HG02852 (cell line): ENCODE data around the gene HS3ST5.
"Not testable (repeated sequence)": the region's sequence is repeated elsewhere in the genome, so short reads cannot be mapped to it uniquely, and the experiment has no call there.

Experiments
- ATAC-seq: cut with Tn5 transposase; IDR thresholded peaks from one replicate; pipeline ENCODE4 v1.9.1; 2021; ENCODE audit warnings: mild to moderate bottlenecking, moderate library complexity; ENCODE audit not compliant: unreplicated experiment

HS3ST5 gene

DNA sequence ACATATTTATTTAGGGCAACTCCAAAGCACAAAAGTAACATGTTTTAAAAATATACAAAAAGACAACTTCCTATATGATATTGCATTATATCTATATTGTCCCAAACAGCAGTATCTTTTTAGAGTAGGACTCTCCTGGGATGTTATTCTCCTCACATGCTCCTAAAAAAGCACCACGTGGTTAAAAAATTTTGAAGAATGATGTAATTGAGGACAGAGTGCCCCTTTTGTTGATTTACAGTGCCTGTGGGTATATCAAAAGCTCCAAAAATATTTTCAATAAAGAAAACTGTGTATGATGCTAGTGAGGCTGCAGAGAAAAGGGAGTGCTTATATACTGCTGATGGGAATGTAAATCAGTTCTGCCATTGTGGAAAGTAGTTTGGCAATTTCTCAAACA lies 241.6 kb downstream of the HS3ST5 start:
- no peak for ATAC-seq

DNA sequence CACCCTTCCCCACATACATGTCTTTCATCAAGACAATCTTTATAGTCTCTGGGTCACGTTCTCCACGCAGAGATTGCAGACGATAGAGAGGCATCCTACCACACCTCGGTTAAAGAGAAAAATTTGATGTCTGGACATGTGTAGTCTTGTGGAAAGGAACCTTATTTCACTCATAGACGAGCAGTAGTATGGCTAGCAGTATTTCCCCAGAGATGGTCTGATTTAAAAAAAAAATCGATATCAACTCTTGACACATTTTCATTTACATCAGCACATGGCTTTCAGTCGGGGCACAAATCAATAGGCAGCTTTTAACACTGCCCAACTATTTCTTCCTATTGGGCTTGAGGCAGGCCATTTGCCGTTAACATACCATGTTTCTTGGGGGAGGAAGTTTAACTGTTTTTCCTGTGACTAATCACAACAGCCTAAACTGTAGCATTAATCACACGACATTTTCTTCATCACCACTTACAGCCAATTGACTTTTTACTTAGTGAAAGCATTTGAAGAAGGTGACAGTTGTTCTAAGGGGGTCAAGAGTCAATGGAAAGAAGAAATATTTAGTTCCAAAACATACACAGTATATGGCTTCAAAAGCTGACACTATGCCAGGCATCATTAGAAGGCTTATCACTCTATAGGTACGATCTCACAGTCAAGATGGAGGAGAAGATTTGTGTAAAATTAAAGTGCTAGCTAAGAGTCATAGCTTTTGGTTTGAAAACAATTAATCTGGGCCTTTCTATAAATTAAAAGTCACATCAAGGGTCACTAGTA lies 242.4 kb downstream of the HS3ST5 start:
- ATAC-seq, result no peak

DNA sequence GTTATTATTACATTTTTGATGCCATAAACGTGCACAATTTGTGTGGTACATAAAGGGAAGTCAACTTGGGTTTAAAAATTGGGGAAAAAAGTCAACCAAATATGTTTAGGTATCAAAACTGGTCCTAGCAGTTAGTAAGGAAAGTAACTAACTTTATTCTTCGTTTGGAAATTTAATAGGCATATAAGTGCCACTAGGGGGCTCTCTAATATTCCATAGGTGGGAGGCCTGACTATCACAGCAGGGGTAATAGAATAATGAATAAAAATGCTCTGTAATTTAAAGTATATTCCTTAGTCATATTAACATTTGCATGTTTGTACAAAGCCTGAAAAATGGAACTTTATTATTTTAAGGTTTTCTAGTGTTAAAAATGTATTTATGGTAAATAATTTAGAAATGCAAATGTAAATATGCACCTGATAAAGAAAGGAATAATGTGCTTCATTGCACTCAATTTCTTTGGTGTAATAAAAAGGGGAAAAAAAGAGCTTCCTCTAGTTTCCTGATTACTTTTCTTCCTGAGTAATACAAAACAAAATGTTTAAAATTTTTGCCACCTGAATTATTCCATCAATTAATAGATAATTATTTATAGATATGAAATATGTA lies 246.2 kb downstream of the HS3ST5 start:
- peak; percentile 60 for ATAC-seq

DNA sequence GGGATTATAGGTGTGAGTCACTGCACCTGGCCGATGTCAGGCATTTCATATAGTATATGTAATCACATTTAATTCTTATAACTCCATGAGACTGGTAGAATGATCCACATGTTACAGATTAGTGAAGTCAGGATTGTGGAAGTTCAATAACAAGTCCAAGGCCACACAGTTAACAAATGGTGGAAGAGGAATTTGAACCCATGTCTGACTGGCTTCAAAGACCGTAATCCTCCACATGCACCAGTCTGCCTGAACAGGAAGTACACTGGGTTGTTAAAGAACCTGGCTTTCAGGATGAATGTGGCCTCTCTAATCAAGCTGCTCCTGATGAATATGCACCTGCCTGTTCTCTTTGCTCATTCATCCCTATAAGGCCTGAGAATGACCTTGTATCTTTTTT lies 249.9 kb downstream of the HS3ST5 start:
- ATAC-seq, result no peak

DNA sequence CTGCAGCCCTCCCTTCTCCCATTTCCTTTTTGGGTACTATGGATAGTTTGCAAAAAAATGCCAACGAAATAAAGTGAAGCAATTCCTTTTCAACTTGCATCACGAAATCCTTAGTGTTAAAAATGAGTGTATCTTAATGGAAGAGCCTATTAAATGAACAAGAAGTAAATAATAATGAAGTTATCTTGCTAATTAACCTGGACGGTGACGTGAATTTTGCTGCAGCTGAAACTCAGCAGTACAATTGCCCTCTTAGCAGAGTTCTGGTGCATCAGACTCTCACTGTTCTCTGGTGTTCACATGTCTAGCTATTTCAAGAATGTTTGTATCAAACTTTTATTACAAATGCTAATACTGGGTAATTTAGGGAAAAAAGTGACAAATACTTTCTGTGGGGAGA lies 252.2 kb downstream of the HS3ST5 start:
- ATAC-seq, result no peak

DNA sequence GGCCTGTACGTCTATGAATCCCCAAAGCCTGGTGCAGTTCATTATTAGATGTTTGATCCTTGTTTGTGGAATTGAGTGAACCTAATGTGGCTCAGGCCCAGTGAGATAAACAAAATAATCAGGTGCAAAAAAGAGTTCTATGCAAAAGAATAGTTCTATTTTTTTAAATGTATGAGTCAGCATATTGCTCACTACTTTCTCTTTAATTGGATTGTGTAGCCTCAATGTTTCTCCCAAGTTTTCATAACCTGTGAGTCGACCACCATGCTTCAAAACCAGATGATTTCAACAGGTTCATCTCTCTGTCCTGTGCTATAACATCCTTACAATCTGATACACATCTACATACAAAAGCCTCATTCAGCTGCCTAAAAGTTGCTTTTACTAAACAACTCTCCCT lies 255.3 kb downstream of the HS3ST5 start:
- ATAC-seq, result no peak

DNA sequence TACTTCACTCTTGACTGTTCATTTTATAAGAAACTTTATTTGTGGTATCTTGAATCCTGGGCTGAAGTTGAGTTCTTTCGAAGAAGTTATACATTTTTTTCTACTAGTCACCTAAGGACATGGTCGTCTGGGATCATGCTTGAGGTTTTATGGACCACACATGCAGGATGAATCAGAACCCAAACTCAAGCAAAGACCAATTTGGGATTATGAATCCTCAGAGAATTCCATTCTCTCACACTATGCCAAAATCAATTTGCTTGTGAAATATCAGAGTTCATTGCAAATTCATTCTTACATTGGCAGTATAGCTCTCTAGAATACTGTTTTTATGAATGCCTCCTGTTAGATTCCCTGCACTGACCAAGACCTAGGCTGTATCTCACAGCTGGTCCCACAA lies 257.6 kb downstream of the HS3ST5 start:
- ATAC-seq, result no peak

DNA sequence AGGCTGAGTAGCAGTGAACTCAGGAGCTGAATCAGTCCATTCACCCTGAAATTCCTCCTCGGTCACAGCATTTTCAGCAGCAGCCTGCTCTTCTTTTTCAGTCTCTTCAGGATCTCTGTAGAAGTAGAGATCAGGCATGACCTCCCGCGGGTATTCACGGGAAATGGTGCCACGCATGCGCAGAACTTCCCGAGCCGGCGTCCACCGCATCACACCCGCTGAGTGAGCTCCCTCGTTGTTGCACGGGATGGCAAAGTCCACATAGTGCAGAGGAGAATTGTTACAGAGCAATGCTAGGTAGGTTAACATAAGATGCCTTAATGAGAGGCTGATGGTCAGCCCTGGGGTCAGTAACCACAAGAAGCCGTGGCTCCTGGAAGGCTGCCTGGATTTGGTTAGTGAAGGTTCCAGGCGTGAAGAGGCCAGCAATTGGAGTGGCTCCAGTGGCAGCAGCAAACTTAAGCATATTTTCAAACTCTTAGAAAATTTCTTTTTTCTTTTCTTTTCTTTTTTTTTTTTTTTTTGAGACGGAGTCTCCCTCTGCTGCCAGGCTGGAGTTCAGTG lies 258.4 kb downstream of the HS3ST5 start:
- no peak for ATAC-seq

DNA sequence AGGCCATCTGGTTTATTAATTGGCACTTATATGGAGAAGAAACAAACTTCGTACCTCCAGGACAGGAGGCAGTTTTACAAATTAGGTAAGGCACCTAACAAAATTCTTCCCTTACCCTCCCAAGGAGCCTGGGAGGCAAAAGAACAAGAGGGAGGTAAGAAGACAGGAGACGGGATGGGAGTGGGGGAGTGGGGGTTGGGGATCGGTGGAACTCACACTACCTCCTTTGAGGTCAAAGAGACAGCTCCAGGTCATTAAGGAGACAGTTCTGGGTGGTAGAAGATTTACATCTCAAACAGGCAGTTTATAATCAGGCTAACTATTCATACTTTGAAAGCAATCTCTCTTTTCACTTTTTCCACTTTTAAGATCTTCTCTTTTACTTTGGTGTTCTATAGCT lies 259.6 kb downstream of the HS3ST5 start:
- no peak for ATAC-seq

DNA sequence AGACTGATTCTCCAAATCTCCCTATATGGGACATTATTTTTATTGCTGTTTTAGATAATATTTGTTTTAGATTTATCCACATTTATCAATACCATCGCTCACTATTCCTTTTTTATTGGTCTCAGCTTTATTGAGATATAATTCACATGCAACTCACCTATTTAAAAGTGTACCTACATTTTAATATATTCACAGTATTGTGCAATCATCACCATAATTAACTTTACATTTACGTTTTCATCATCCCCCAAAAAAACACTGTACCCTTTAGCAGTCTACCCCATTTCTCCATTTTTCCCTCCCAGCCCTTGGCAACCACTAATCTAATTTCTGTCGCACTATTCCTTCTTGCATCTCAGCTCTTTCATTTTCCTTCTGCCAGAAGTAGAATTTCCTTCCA lies 261.1 kb downstream of the HS3ST5 start:
- ATAC-seq, result no peak

DNA sequence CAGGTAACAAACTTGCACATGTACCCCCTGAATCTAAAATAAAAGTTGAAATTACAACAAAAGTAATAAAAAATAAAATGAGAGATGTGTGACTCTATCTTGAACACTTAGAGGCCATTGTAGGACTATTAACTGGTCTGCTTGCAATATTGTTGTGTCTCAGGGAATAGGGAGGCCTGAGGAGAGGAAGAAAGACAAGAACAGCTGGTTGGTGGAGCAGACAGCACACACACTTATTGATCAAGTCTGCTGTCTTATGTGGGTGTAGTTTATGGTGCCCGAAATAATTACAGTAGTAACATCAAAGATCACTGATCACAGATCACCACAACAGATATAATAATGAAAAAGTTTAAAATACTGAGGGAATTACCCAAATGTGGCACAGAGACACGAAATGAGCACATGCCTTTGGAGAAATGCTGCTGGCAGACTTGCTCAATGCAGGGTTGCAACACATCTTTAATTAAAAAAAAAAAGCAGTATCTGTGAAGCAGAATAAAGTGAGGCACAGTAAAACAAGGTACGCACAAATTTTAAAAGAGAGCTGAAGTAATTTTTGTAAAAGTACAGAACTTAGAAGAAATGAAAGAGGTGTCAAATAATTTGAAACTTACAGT lies 261.8 kb downstream of the HS3ST5 start:
- ATAC-seq, result no peak

DNA sequence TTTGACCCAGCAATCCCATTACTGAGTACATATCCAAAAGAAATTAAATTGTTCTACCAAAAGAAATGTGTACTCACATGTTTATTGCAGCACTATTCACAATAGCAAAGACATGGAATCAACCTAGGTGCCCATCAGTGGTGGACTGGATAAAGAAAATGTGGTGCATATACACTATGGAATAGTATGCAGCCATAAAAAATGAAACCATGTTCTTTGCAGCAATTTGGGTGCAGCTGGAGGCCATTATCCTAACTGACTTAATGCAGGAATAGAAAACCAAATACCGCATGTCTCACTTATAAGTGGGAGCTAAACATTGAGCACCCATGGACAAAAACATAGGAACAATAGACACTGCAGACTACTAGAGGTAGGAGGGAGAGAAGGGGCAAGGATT lies 262.4 kb downstream of the HS3ST5 start:
- ATAC-seq, result not testable (repeated sequence)

DNA sequence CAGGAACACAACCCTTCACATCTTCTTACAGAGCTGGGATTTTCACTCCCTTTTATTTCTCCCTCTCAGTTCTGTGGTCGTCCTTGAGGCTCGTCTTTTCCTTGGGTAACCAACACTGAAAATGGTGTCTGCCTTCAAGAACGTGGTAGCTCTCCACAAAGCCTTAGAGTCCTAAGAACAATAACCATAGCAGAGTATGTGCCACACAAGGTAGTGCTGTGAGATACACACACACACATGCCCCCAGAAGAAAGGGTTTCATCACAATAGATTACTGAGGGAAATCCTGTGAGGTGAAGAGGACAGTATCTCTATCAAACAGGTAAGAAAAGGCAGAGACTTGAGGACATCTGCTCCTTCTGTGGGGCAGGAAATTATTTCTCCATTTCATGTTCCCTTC lies 267.0 kb downstream of the HS3ST5 start:
- no peak for ATAC-seq

DNA sequence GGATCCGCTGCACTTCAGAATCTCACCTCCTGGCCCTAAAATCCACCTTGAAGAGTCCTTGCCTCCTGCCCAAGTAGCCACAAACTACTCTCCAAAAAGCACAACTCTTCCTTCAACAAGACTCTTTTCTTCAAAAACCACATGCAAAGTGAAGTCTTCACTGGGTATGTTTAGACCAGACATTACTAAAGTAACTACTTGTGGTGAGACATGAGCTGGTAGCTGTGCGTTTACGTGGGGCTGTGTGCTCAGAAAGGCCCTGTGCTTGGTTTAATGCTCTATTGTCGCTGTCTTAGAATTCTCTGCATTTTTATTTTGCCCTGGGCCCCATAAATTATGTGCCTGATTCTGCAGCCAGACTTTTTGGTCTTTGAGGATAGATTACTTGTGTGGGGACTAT lies 267.5 kb downstream of the HS3ST5 start:
- ATAC-seq, result no peak

DNA sequence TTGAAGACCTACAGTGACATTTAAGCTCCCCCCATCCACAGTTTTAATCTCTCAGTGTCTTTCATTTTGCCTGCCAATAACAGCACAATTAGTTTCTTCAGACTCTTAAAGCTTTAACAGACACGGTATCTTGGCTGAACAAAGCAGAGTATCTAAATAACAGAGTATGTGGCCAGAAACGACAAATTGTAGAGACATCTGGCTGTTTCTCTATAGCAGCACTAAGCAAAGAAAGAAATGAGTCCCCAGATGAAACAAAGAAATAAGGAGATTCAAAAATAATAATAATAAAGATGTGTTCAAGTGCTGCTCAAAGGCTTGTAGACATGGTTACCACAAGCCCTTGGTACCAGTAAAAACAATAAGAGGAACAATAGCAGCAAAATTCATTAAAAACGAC lies 274.1 kb downstream of the HS3ST5 start:
- no peak for ATAC-seq

DNA sequence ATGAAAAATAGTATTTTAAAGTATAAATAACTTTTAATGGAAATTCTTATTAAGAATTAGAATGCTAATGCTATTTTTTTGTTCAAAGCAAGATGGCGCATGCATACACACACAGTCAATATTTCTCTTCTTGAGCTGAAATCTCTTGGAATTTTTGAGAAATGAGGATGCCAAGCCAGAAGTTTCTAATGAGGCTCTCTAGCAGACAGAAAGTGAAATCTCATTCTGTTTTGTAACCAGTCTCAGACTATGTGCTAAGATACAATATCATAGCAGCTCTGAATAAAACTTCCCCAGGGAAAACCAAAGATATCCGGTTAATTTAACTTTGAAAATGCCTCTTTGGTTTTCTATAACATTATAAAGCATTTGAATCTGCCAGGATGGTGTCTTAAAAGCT lies 274.7 kb downstream of the HS3ST5 start:
- ATAC-seq, result no peak

DNA sequence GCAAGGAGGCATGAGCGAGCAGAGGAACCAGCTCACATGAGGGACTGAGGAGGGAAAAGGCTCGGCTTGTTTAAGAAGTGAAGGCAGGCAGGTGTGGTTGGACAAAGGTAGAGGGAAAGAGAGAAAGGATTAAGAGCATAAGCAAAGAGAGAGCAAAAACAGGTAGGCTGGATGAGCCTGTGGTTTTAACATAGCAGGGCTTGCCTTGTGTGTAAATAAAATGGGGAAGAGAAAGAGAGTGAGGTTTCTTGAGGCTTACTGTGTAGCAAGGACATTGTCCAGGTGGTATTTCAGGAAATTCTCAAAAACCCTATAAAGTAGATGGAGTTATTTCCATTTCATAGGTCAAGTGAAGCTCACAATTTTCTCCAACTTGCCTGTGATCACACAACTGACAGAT lies 278.0 kb downstream of the HS3ST5 start:
- peak; percentile 61 for ATAC-seq

DNA sequence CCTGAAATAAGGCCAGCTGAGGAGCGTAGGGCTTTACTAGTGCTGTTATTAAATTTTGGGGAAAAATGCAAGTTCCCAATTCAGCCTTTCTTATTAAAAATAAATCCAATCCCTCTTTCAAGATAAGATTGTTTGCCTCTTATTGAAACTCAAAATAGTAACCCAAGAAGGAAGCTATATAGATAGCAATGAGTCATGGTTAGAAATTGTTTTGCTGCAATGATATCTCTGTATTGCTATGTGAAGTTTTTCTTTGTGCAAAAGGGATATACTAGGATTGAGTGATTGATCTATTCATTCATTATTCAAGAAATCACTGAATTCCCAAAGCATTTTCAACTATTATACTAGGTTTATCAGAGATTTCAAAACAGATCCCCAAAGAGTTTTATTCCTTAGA lies 278.9 kb downstream of the HS3ST5 start:
- ATAC-seq, result no peak

DNA sequence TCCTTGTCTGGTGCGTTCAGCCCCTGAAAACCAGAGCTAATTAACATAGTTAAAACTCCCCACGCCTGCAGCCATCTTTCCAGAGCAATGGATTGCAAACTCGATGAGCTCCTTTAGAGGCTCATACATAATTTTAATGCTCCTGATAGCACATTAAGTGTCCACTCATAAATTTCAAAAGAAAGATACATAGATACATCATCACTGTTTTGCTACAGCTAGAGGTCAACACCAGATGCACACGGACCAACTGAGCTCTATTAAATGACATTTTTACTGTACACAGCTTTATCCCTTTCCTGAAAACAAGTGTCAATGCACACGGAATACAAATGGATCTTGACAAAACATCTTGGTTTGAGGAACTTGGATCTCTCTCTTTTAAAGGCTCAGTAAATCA lies 280.6 kb downstream of the HS3ST5 start:
- ATAC-seq, result no peak

DNA sequence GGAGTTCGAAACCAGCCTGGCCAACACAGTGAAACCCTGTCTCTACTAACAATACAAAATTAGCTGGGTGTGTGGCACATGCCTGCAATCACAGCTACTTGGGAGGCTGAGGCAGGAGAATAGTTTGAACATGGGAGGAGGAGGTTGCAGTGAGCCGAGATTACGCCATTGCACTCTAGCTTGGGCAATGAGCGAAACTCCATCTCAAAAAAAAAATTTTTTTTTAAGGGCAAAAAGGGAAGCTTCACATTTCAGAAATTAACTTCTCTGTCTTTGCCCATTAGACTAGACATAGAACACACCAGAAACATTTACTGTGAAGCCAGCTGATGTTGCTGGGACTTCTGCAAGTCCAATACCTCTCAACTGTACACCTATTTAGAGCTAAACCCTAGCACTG lies 281.1 kb downstream of the HS3ST5 start:
- ATAC-seq, result no peak

DNA sequence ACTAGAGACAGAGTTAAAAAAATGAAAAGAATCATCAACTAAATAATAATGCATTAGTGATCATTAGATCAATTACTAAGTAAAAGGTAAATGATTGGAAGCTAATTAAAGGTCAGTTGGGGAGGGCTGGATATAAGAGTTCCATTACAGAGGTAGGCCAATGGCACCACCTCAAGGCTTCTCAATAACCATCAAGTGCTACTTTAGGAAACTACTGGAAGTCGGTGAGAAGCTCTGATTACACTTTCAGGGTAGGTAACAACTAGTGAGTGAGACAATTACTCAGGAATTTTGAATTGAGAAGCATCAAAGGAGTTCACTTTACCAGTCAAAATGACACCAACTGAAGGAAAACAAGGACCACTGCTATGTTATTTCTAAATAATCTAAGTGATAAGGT lies 281.7 kb downstream of the HS3ST5 start:
- no peak for ATAC-seq

DNA sequence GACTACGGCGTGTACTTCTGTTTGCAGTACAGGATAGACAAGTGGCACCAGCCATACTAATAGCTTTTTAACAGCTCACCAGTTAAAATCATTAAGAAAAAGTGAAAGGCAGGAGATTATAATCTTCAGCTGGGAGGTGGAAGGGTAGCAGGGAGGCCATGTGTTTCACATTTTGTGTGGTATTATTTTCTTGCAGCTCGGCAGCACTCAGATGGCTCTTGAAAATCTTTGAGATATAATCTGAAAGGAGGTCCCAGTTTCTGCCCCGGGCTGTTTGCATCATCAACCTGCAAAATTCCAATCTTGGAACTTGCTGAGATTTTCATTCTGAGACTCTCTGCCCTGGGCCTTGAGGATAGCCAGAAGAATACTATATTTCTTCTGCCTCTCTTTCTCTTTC lies 284.4 kb downstream of the HS3ST5 start:
- no peak for ATAC-seq
